Activated naive CD8-positive, alpha-beta T cell (primary cell): Measurements from ENCODE around the gene GDAP2.

ENCODE experiments used
- H3K27ac Mint-ChIP-seq: one replicate; pipeline ENCODE4 v1.8.0; 2021; ENCODE audit warnings: mixed read lengths
- H3K27me3 Mint-ChIP-seq: one replicate; pipeline ENCODE4 v1.8.0; 2021; ENCODE audit warnings: mixed read lengths
- H3K36me3 Mint-ChIP-seq: one replicate; pipeline ENCODE4 v1.8.0; 2021; ENCODE audit warnings: mixed read lengths
- H3K4me1 Mint-ChIP-seq: one replicate; pipeline ENCODE4 v1.8.0; 2021; ENCODE audit warnings: low read depth, mixed read lengths
- H3K4me3 Mint-ChIP-seq: one replicate; pipeline ENCODE4 v1.8.0; 2021; ENCODE audit warnings: mild to moderate bottlenecking, mixed read lengths
- H3K9me3 Mint-ChIP-seq: one replicate; pipeline ENCODE4 v1.8.0; 2021; ENCODE audit warnings: low read depth, mixed read lengths

The GDAP2 gene

DNA sequence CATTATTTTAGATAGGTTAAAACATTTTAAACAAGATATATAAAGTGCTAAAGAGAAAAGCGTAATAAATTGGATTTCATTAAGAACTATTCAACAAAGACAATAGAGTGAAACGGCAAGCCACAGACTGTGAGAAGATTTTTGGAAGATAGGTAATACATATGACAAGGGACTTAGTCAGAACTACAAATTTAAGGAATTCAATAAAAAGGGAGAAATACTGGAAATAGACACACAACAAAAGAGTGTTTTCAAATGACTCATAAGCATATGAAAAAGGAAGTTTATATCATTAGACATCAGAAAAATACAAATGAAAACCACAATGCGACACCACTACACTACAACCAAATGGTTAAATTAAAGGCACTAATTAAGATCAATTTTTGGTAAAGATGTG is 90.5 kb downstream of the GDAP2 start:
- H3K36me3 Mint-ChIP-seq: peaks cover 34% of the 10 kb centered on the region
- no peak overlapping the region for H3K4me3 Mint-ChIP-seq
- no peaks in the 10 kb centered on the region for H3K4me1 Mint-ChIP-seq
- peaks cover 9% of the 10 kb centered on the region for H3K9me3 Mint-ChIP-seq
- no peaks in the 10 kb centered on the region for H3K27me3 Mint-ChIP-seq
- no peak overlapping the region for H3K27ac Mint-ChIP-seq

DNA sequence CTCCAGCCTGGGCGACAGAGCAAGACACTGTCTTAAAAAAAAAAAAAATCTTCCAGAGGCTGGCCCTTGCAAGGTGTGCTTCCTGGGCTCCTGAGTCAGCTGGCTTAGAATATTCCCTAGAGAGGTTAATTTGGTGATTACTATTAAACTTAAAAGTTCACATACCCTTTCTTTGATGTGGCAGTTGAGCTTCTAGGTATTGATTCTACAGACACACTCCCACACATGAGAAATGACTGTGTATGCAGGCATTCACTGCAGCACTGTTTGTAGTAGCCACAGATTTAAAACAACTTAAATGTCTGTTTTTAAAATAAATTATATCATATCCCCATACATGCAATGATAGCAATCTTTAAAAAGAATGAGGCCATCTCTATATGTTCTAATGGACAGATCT is 93.4 kb downstream of the GDAP2 start:
- Mint-ChIP-seq H3K27ac (no peak overlapping the region), H3K4me1 (no peaks in the 10 kb centered on the region), H3K9me3 (no peaks in the 10 kb centered on the region), H3K36me3 (peaks cover 19% of the 10 kb centered on the region), H3K4me3 (no peak overlapping the region), H3K27me3 (no peaks in the 10 kb centered on the region)

DNA sequence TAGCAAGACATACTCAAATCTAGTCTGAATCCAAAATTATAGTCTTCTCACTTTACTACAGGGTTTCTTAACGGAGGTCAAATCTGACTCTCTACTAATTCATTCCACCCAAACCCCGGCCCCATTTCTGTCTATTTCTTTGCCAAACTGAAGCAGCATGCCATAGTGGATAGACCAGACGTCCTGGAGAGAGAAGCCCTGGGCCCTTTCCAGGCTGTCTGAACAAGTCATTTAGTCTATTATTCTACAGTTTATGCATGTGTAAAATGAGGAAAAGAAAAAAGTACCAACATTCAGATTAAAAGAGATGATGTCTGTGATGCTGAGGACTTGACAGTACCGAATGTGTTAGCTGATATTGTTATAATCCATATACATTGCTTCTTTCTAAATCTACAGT is 95.0 kb downstream of the GDAP2 start:
- Mint-ChIP-seq H3K4me3 (no peak overlapping the region), H3K27ac (no peak overlapping the region)

DNA sequence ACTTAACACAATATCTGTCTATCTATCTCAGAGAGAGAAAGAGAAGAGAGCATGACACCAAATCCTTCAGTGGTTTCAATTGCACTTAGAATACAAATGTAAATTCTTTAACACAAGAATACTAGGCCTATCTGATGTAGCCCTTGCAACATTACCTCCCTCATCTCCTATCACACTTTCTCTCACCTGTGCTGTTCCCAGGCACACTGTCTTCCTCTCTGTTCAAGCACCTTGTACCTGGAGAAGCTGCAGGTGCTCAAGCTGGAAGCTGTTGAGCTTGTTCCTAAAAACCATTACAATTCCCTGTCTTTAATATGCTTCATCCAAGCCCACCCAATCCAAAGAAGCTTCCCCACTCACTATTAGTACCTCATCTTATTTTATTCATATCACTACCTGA is 97.0 kb downstream of the GDAP2 start:
- H3K4me1 Mint-ChIP-seq: no peaks in the 10 kb centered on the region
- H3K27ac Mint-ChIP-seq: no peak overlapping the region
- peaks cover 4% of the 10 kb centered on the region for H3K9me3 Mint-ChIP-seq
- no peaks in the 10 kb centered on the region for H3K36me3 Mint-ChIP-seq
- H3K4me3 Mint-ChIP-seq: no peak overlapping the region
- H3K27me3 Mint-ChIP-seq: peaks cover 3% of the 10 kb centered on the region

More for the DNA sequence above, 95.0 kb downstream of the GDAP2 start:
- Mint-ChIP-seq H3K9me3 (peaks cover 4% of the 10 kb centered on the region), H3K27me3 (no peaks in the 10 kb centered on the region), H3K36me3 (peaks cover 11% of the 10 kb centered on the region), H3K4me1 (no peaks in the 10 kb centered on the region)

DNA sequence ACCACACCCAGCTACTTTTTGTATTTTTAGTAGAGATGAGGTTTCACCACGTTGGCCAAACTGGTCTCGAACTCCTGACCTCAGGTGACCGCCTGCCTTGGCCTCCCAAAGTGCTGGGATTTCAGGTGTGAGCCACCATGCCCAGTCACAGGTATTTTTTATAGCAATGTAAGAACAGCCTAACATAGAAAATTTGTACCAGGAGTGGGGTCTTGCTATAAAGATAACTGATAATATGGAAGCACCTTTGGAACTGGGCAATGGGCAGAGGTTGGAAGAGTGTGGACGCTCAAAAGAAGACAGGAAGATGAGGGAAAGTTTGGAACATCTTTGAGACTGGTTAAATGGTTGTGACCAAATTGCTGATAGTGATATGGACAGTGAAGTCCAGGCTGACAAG is 99.2 kb downstream of the GDAP2 start:
- Mint-ChIP-seq H3K27ac (no peak overlapping the region), H3K27me3 (peaks cover 9% of the 10 kb centered on the region), H3K36me3 (no peaks in the 10 kb centered on the region), H3K4me3 (no peak overlapping the region), H3K4me1 (no peaks in the 10 kb centered on the region), H3K9me3 (peaks cover 4% of the 10 kb centered on the region)

DNA sequence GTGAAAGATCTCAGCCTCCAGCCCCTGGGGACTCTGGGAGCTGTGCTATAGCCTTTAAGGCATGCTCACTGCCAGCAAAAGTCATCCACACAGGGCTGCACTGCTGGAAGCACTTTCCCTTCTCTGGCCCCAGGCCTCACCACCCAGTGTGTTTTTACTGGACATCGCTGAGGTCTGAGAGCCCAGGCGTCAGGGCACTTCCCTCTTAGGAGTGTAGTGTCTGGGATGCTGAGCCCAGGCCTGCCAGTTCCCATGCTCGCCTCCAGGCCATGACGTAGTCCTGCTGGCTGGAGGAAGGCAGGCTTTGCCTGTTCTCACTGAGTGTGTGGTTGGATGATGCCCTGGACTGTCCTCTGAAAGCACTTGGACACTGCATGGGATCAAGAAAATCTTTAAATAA is 101.2 kb downstream of the GDAP2 start:
- H3K27ac Mint-ChIP-seq: no peak overlapping the region
- no peak overlapping the region for H3K4me3 Mint-ChIP-seq
- no peaks in the 10 kb centered on the region for H3K36me3 Mint-ChIP-seq
- no peaks in the 10 kb centered on the region for H3K4me1 Mint-ChIP-seq
- peaks cover 9% of the 10 kb centered on the region for H3K27me3 Mint-ChIP-seq
- H3K9me3 Mint-ChIP-seq: peaks cover 4% of the 10 kb centered on the region

DNA sequence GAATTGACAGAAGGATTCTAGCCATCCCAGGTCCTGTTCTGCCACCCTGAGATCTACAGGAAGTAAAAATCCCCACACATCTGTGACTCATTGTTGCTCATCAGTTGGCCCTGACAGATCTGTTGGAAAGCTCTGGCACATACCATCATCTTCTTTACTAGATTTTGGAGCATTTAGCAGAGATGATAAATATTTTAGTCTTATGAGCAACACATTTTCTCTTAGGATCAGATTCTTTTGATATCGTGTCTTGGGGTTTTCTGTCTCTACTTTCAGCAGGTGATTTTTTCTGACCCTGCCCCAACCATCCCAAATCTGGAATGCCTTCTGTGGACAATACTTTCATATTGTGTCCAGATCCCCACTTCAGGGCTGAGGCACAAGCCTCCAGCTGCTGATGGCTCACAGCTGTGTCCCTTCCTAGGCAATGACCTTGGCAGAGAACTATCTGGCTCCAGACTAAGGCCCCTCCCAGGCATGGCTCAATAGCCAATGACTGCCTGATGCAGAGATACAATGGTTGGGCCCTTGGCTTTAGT is 102.8 kb downstream of the GDAP2 start:
- no peak overlapping the region for H3K27ac Mint-ChIP-seq
- no peaks in the 10 kb centered on the region for H3K4me1 Mint-ChIP-seq
- H3K9me3 Mint-ChIP-seq: peaks cover 4% of the 10 kb centered on the region
- no peaks in the 10 kb centered on the region for H3K36me3 Mint-ChIP-seq
- H3K27me3 Mint-ChIP-seq: peaks cover 9% of the 10 kb centered on the region
- no peak overlapping the region for H3K4me3 Mint-ChIP-seq

DNA sequence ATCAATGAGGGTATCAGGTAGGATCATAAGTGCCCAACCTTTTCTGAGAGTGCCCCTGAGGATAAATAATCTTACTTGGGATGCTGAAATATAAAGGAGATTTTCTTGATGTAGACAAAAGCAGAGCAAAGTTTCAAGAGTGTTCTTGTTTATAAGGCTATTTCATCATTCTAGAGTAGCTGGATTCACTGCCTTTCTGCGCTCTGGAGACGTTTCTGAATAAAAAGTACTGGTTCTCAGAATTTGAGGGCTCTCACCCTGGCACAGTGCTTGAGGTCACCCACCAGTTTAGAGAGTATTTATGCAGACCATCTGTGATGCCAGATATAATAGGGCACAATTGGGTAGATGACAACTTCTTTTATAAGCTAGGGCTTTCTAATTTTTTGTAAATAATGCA is 103.3 kb downstream of the GDAP2 start:
- peaks cover 9% of the 10 kb centered on the region for H3K27me3 Mint-ChIP-seq
- no peak overlapping the region for H3K27ac Mint-ChIP-seq
- H3K36me3 Mint-ChIP-seq: no peaks in the 10 kb centered on the region
- no peaks in the 10 kb centered on the region for H3K4me1 Mint-ChIP-seq
- H3K4me3 Mint-ChIP-seq: no peak overlapping the region
- peaks cover 4% of the 10 kb centered on the region for H3K9me3 Mint-ChIP-seq

DNA sequence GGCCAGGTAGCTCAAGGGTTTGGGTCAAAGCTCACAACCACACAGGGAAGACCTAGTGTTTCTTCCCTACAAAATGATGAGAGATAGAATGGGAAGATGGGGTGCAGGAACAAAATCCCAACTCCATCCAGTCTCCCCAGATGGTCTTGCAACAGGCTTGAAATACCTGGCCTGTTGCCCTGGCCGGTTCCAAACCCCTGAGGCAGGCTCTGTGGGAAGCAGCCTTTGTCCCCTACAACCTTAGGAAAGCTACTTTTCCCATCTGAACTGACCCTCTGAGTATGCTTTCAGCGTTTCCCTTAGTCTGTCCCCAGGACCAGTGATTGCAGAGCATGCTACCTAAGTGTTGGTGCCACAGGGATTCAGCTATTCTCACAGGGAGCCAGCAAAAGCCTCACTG is 104.0 kb downstream of the GDAP2 start:
- H3K4me3 Mint-ChIP-seq: no peak overlapping the region
- peaks cover 9% of the 10 kb centered on the region for H3K27me3 Mint-ChIP-seq
- H3K9me3 Mint-ChIP-seq: peaks cover 2% of the 10 kb centered on the region
- no peaks in the 10 kb centered on the region for H3K36me3 Mint-ChIP-seq
- H3K4me1 Mint-ChIP-seq: no peaks in the 10 kb centered on the region
- no peak overlapping the region for H3K27ac Mint-ChIP-seq

DNA sequence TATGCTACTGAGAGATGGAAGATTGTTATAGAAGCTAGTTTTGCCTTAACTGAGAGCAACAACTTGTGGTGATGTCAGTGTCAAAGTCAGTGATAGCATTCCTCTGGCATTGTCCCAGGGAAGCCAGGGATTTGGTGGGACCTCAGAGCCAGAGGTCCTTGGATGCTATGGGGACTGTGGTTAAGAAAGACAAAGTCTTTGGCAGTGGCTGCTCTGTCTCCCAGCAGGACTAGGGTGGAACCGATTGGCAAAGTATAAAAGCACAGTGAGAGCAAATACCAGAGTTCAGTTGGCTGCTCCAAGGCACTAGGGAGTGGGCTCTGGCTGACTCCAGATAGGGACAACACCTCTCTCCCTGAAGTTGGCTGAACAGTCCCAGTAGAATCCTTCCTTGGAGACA is 104.8 kb downstream of the GDAP2 start:
- no peak overlapping the region for H3K27ac Mint-ChIP-seq
- peaks cover 9% of the 10 kb centered on the region for H3K27me3 Mint-ChIP-seq
- no peaks in the 10 kb centered on the region for H3K36me3 Mint-ChIP-seq
- H3K4me1 Mint-ChIP-seq: no peaks in the 10 kb centered on the region
- no peak overlapping the region for H3K4me3 Mint-ChIP-seq
- H3K9me3 Mint-ChIP-seq: no peaks in the 10 kb centered on the region

DNA sequence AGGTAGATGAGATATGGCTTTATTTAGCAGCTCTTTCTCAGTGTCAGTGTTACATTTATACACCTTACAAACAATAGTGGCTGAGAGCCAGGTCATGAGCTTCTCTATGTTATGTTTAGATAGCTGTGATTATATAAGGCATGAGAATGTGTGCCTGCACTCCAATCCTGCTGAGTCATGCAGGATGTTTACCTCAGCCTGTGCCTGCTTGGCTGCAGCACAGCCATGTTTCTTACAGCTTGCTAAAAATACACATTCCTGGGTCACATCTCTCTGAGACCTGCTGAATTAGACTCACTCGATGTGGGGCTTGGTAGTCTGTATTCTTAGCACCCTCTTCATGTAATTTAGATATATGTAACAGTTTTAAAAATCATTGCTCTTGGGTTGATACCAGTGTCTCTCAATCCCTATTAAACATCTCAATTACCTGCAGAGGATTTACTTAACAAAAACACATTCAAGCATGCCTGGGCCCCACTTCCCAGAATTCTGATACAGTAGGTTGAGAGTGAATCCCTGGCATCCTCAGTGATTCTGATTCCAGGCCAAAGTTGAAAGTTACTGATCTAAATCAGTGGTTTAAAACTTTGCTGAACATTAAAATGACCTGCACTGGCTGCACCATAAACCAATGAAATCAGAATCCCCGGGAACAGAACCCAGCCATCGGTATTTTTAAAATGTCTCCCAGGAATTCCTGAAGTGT is 107.5 kb downstream of the GDAP2 start:
- H3K9me3 Mint-ChIP-seq: no peaks in the 10 kb centered on the region
- no peaks in the 10 kb centered on the region for H3K36me3 Mint-ChIP-seq
- H3K27me3 Mint-ChIP-seq: peaks cover 3% of the 10 kb centered on the region
- H3K27ac Mint-ChIP-seq: no peak overlapping the region
- H3K4me3 Mint-ChIP-seq: no peak overlapping the region
- H3K4me1 Mint-ChIP-seq: no peaks in the 10 kb centered on the region

DNA sequence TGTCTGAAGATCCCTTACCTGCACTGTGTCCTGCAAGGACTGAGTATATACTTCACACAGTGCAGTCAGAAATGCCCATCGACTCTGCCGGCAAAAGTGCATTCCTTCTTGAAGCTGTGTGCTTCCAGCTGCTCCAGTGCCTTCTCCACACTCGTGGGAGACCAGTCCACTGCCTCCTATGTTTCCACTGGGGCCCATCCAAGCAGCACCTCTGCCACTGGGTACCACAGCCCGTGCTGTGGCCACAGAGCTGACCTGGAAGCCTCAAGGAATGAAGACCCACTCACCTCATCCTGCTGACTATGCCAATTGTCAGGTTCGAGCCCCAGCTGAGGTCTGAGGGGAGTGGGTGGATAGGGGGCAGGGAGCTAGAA is 108.1 kb downstream of the GDAP2 start:
- H3K4me3 Mint-ChIP-seq: no peak overlapping the region
- no peak overlapping the region for H3K27ac Mint-ChIP-seq
- H3K9me3 Mint-ChIP-seq: no peaks in the 10 kb centered on the region
- H3K36me3 Mint-ChIP-seq: no peaks in the 10 kb centered on the region
- no peaks in the 10 kb centered on the region for H3K4me1 Mint-ChIP-seq
- peaks cover under 1% of the 10 kb centered on the region for H3K27me3 Mint-ChIP-seq

DNA sequence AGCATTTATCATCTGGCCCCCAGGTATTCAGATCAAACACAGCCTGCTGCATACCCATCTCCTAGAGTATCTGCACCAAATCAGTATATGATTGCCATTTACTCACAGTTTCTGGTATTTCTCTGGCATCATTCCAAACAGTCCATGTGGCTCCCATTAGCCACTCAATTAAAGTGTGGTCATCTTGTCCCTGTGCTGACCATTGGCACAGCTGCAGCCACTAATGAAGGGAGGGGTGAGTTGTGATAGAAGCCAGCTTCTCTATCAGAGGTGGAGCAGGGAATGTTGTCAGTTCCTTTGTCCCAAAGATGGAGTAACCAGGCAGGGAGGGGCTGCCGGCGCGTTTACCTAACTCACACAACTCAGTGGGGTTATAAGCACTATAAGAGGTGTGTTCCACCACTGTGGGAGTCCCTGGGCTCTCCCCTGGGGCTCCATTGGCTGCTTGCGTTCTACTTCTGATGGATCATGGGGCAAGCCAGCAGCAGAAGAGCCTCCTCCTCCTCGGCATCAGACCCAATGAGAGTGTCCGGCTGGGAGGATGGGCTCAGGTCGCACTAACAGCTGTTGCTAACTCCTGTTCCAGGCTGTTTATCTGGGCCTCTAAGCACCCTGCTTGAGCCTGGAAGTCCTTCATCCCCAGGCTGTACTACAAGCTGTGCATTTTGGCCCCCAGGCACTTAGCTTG is 108.6 kb downstream of the GDAP2 start:
- no peaks in the 10 kb centered on the region for H3K9me3 Mint-ChIP-seq
- no peaks in the 10 kb centered on the region for H3K27me3 Mint-ChIP-seq

DNA sequence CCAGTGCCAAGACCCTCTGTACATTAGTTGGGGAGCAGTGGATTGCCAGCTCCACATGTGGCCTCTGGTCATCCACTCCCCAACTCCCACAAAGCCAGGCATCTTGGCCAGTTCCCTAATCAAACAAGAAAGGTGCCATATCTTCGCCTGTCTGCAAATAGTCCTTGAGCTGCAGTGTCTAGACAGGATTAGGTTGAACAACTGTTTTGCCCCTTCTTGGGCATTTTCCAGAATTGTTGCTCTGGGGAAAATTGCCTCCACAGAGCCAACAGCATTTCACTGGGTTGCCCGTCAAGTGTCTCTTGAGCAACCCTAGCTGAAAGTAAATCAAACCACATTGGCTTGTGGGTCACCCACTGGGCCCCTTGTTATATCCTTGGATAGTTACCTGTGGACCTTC is 109.3 kb downstream of the GDAP2 start:
- H3K4me3 Mint-ChIP-seq: no peak overlapping the region
- H3K4me1 Mint-ChIP-seq: no peaks in the 10 kb centered on the region
- H3K9me3 Mint-ChIP-seq: no peaks in the 10 kb centered on the region
- H3K27ac Mint-ChIP-seq: no peak overlapping the region
- no peaks in the 10 kb centered on the region for H3K36me3 Mint-ChIP-seq
- H3K27me3 Mint-ChIP-seq: no peaks in the 10 kb centered on the region

More for the DNA sequence above, 108.6 kb downstream of the GDAP2 start:
- Mint-ChIP-seq H3K4me3 (no peak overlapping the region), H3K27ac (no peak overlapping the region), H3K36me3 (no peaks in the 10 kb centered on the region), H3K4me1 (no peaks in the 10 kb centered on the region)

DNA sequence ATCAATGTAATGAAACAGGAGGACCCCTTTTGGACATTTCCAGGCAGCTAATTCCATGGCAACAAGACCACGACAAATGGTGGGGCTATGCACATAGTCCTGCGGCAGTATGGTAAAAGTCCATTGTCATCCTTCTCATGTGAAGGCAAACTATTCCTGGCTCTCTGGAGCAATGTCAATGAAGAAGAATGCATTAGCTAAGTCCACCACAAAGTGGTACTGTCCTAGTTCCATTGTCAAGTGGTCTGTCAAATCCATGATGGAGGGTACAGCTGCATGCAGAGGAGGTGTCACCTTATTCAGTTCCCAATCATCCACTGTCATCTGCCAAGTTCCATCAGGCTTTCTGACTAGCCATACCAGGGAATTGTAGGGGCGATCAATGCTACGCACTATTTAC is 110.1 kb downstream of the GDAP2 start:
- Mint-ChIP-seq H3K4me3 (no peak overlapping the region), H3K27me3 (no peaks in the 10 kb centered on the region), H3K36me3 (no peaks in the 10 kb centered on the region), H3K27ac (no peak overlapping the region), H3K9me3 (no peaks in the 10 kb centered on the region), H3K4me1 (no peaks in the 10 kb centered on the region)

DNA sequence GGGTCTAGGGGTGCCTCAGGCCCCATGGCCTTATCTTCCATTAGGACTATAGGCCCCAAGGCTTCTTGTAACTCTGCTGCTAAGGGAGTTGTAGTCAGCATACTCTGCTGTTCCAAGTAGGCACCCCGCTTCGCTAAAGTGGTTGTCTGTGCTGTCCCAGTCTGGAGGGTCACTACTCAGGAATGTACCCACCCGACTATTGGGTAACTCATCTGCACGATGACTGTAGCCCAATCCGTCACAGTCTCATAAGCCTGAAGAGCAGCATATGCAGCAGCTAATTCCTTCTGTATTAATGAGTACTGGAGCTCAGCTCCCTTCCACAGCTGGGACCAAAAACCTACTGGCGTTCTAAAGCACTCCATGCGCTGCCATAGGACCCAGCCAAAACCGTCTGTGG is 111.0 kb downstream of the GDAP2 start:
- Mint-ChIP-seq H3K27ac (no peak overlapping the region), H3K4me1 (no peaks in the 10 kb centered on the region), H3K27me3 (no peaks in the 10 kb centered on the region), H3K4me3 (no peak overlapping the region), H3K36me3 (no peaks in the 10 kb centered on the region), H3K9me3 (no peaks in the 10 kb centered on the region)
